ENCODE measurements around the gene CCDC93.
"Not testable (repeated sequence)": the region's sequence is repeated elsewhere in the genome, so short reads cannot be mapped to it uniquely, and the experiment has no call there.

Gene CCDC93

DNA sequence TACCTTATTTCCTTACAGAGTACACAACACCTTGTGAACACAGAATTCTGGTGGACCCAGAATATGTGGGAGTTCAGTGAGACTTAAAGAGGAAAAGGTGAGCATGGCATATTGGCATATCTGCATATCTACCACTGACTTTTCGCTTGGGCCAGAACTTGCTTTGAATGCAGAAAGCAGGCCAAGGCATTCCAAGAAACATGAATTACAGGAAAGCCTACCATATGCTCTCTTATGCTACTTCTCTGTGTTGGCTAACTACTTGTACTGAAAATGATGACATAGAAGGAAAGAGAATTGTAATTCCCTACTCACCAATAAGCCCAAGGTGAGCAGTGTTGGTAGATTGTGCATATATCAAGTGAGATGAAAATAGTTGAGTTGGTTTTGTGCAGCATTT, 31.4 kb upstream of the CCDC93 start:
- DNase-seq (ENCODE audit: low read depth, low spot score): no peak

DNA sequence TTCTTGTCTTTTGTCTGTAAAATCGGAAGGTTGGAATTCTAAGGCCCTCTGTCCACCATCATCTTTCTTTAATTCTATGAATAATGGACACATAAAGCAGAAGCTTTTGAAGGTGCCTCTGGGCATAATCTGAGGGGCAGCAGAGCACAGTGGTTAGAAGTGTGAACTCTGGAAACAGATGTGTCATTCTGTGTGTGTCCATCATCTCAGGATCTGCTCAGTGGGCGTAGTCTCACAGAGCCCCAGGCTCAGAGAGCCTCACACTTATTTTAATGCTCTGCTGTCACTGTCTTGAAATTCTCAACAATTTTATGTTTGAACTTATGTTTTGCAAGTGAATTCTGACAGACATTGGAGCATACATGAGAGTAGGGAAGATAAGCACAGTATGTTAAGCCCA, 31.0 kb upstream of the CCDC93 start:
- no peak for DNase-seq (ENCODE audit: low read depth, low spot score)

- no peak for DNase-seq (ENCODE audit: low read depth, low spot score)
Observed at GRCh38 chr2:118044103-118044716, 30.3 kb upstream of the CCDC93 start.

DNA sequence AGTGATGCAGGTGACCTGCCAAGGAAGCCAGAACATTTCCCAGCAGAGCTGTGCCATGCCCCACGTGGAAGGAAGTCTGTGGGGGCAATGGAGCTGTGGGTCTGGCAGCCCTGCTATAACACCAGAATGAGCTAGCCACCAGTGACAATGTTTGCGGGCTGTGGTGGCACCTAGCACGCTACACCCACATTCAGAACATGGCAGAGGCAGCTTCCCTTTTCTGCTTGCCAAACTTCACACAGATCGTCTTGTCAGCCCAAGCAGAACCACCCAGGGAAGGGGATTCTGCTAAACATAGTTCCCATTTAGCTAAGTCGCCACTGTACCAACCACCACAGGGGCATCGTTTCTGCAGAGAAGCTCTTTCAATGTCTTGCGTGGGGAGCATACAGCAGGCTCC, 27.0 kb upstream of the CCDC93 start:
- no peak for DNase-seq (ENCODE audit: low read depth, low spot score)

- DNase-seq (ENCODE audit: low read depth, low spot score): no peak
Observed at GRCh38 chr2:118032169-118033013, 18.5 kb upstream of the CCDC93 start.

DNA sequence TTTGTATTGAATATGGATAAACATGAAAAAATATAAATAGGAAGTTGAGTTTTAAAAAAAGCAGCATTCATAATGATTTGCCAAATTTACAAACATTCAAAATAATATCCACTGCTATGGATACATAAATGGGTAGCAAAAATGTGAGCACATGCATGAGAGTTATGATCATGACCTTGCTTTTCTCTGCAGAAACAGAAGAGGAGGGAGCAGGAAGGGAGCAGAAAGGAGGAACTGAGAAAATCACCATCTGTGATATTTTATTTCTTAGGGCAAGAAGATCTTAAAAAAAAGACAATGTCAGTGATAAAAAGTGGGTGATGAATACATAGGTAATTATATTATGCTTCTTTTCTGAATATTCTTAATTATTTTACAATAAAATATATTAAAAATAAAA, 17.7 kb upstream of the CCDC93 start:
- no peak for DNase-seq (ENCODE audit: low read depth, low spot score)

GRCh38 chr2:118029025-118029424, 15.2 kb upstream of the CCDC93 start:
- no peak for DNase-seq (ENCODE audit: low read depth, low spot score)

- no peak for DNase-seq (ENCODE audit: low read depth, low spot score)
Observed at GRCh38 chr2:118021356-118021755, 7.5 kb upstream of the CCDC93 start.

GRCh38 chr2:118019821-118020220, 6.0 kb upstream of the CCDC93 start:
- DNase-seq (ENCODE audit: low read depth, low spot score): no peak

DNA sequence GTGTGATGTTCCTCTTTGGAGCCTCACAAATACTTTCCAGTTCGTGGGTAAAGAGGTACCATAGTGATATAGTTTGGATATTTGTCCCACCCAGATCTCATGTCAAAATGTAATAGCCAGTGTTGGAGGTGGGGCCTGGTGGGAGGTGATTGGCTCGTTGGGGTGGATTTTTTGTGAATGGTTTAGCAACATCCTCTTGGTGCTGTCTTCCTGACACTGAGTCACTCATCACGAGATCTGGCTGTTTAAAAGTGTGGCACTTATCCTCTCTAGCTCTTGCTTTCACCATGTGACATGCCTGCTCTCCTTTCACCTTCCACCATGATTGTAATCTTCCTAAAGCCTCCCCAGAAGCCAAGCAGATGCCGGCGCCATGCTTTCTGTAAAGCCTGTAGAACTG, 3.0 kb upstream of the CCDC93 start:
- DNase-seq (ENCODE audit: low read depth, low spot score): no peak

GRCh38 chr2:118015761-118016160, 1.9 kb upstream of the CCDC93 start:
- not testable (repeated sequence) for DNase-seq (ENCODE audit: low read depth, low spot score)

GRCh38 chr2:118014492-118014824, 588 bp upstream of the CCDC93 start:
- DNase-seq (ENCODE audit: low read depth, low spot score): no peak

- no peak for DNase-seq (ENCODE audit: low read depth, low spot score)
Observed at GRCh38 chr2:118013221-118013723, 598 bp downstream of the CCDC93 start.

- no peak for DNase-seq (ENCODE audit: low read depth, low spot score)
Observed at GRCh38 chr2:118012778-118013177, 1.1 kb downstream of the CCDC93 start.

GRCh38 chr2:118010473-118010872, 3.4 kb downstream of the CCDC93 start:
- DNase-seq (ENCODE audit: low read depth, low spot score): no peak

GRCh38 chr2:118006861-118007260, 7.0 kb downstream of the CCDC93 start:
- DNase-seq (ENCODE audit: low read depth, low spot score): no peak

GRCh38 chr2:118006326-118006725, 7.5 kb downstream of the CCDC93 start:
- DNase-seq (ENCODE audit: low read depth, low spot score): no peak

- DNase-seq (ENCODE audit: low read depth, low spot score): no peak
Observed at GRCh38 chr2:118003396-118003824, 10.5 kb downstream of the CCDC93 start.

DNA sequence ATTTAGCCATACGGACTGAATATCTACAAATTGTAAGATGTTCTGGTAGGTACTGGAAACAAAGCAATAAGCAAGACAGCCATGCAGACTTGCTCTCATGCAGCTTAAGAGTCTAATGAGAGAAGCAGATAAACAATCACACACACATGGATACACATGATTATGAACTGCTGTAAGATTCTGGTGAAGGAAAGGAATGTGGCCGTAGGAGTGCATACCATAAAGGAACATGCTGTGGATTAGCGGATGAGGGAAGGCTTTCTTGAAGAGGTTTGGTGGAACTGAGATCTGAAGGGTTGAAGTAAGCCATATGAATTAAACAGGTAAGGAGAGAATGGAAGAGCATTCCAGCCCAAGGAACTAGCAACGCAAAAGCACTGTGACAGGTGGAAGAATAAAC, 13.8 kb downstream of the CCDC93 start:
- DNase-seq (ENCODE audit: low read depth, low spot score): no peak

DNA sequence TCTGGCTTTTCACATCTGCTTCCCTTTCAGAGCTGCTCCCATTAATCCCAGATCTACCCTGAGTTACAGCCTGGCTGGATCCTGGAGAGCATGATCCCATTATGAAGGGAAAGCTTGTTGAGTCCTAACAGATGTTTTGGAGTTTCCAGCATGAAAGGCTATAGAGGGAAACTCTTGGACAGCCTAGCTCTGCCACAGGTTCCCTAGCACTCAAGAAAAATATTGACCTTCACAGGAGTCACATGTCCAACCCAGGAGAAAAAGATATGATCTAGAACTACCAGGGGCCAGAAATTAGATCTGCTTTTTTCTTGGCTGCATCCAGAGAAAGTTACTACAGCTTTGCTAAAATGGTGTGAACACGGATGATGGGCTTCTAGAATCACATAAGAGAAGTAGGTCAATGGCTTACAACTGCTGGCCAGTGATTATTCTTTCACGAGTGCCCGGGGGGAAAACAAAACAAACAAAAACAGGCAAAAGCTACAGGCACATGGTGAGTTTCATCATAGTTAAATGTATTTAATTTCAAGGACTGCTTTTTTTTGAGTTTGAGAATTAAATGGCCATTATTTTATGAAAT, 15.9 kb downstream of the CCDC93 start:
- no peak for DNase-seq (ENCODE audit: low read depth, low spot score)

DNA sequence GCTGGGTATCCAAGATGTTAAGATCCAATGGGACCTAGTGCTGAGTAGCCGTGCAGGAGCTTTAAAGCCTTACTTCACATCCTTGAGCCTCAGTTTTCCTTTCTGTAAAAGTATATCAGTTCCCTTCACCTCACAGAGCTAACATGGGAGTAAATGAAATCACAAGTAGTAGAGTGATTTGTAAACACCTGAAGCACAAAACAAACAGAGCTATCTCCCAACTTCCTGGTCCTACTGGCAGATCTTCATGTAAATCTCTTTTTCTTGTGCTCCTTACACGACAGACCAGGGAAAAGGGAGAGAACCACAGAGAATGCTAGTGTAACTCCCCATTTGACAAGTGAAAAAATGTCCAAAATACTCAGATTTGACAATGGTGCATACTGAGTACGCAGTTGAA, 17.3 kb downstream of the CCDC93 start:
- DNase-seq (ENCODE audit: low read depth, low spot score): no peak

DNA sequence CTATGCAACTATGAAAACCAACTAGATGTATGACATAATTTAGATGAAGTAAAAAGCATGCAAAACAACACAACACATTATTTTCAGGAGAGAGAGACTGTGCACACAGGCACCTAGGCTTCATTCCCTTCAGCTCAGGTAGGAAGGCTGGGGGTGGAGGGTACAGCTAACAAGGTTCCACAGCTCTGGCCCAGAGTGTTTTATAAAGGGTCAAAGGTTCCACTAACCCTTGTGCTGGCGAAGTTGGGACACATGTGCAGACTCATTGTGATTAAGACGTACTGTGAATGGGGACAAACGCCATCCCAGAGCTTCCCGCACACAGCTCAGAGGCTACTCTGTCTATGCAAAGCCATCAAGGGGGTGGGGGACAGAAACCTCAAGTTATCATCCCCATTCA, 19.1 kb downstream of the CCDC93 start:
- DNase-seq (ENCODE audit: low read depth, low spot score): no peak

All from activated naive CD8-positive, alpha-beta T cell treated with anti-CD3 and anti-CD28 coated beads, Interleukin-2, amount 50 U/mL, for 16 hours (primary cell).